SK-MEL-5 (cell line): ENCODE results near the gene CLDN34. TPM values are rescaled to one million over a fixed set of nuclear protein-coding genes. Genes with fewer than 3 reads are reported as not detected.

Source experiments
- DNase-seq: peaks from one replicate; pipeline ENCODE4 v3.0.0-alpha.2; 2016; ENCODE audit warnings: low read depth, low spot score
- in situ Hi-C: cut with HindIII; loops from 2 replicates; pipeline ENCODE4 v1.10.0; 2016; ENCODE audit warnings: low sequenced_read_pairs, high pct_unique_total_duplicates, low pct_unique_long_range_greater_than_20kb
- polyA plus RNA-seq, 2 experiments: library from polyadenylated mRNA; depleted of rRNA; stranded (reverse); fragments of >200 nt; gene quantifications; 2 replicates each; pipeline ENCODE4 v1.2.3, GENCODE V29; 2015
- total RNA-seq: library from RNA; depleted of rRNA; stranded (reverse); fragments of >200 nt; shearing (Covaris generic); gene quantifications from 2 replicates; pipeline ENCODE4 v1.2.3, GENCODE V29; 2014; rRNA removed

CLDN34 gene
- total RNA-seq: not detected in 2 replicates
- polyA plus RNA-seq (2015; cell fraction: cytosol; rRNA removed): not detected in 2 replicates
- polyA plus RNA-seq (2015; cell fraction: nucleus; rRNA removed): not detected in 2 replicates

GRCh38 chrX:9966775-9967408 lies at the start of gene CLDN34:
Gene CLDN34, plus strand, starts transcription at chrX:9967358. Its CDS starts 0 bp downstream, at chrX:9967358.
- in situ Hi-C loops: no loop called here
- peak; percentile 55 for DNase-seq

GRCh38 chrX:9917861-9918260 lies 49.3 kb upstream of the CLDN34 start:
- DNase-seq: no peak
- in situ Hi-C loops: no loop called here

GRCh38 chrX:9919632-9920172 lies 47.5 kb upstream of the CLDN34 start:
- no peak for DNase-seq
- in situ Hi-C loops: no loop called here

DNA sequence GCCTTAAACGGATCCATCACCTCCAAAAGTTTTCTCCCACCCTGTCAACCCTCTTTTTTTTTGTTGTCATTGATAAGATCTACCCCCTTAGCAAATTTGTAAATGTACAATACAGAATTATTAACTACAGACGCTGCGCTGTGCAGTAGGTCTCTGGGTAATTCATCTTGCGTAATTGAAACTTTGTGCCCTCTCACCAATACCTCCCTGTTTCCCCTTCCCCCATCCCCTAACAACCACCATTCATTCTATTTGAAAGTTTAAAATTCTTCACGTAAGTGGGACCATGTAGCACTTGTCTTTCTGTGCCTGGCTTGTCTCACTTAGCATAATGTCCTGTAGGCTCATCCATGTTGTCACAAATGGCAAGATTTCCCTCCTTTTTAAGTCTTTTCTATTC lies 45.8 kb upstream of the CLDN34 start:
- no peak for DNase-seq
- in situ Hi-C loops: no loop called here

GRCh38 chrX:9923357-9923756 lies 43.8 kb upstream of the CLDN34 start:
- DNase-seq: no peak
- in situ Hi-C loops: no loop called here

- in situ Hi-C loops: no loop called here
These were observed 41.2 kb upstream of the CLDN34 start for GRCh38 chrX:9926002-9926401.

DNA sequence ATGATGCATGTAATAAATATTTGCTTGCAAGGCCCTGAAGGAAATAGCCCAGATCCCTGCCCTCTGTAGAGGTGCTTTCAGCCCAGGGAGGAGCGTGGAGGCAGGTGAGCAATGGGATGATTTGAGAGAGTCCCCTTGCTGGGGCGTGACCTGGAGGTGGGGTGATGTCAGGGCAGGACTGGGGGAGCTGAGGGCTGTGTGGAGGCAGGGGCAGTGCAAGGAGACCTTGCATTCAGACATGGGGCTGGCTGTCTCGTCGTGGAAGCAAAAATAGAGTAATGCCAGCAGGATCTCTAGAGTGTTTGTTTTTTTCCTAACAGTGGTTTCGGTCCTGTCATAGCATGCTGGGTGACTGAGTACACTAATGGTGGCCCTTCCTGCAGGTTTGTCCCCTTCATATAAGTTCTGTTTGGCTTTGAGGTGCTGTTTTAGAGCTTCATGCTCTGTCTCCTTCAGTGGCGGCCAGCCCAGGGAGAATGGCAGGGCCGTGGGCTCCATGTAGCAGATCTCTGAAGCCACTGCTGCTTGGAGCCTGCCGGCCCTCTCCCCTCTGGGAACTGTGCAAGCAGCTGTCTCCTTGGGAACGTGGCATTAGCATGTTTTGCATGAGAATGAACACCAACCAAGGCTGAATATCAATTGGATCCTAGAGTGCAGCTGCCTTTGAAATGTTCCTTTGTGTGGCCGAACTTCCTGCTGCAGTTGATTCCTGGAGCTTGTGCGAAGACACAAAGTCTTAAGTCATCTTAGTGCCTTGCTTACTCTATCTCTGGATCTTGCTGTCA lies 39.3 kb upstream of the CLDN34 start:
- DNase-seq: no peak
- in situ Hi-C loops: no loop called here

More at GRCh38 chrX:9926002-9926401, 41.2 kb upstream of the CLDN34 start:
- no peak for DNase-seq

GRCh38 chrX:9935436-9935835 lies 31.7 kb upstream of the CLDN34 start:
- in situ Hi-C loops: no loop called here
- no peak for DNase-seq

GRCh38 chrX:9937761-9938160 lies 29.4 kb upstream of the CLDN34 start:
- DNase-seq: no peak
- in situ Hi-C loops: no loop called here

DNA sequence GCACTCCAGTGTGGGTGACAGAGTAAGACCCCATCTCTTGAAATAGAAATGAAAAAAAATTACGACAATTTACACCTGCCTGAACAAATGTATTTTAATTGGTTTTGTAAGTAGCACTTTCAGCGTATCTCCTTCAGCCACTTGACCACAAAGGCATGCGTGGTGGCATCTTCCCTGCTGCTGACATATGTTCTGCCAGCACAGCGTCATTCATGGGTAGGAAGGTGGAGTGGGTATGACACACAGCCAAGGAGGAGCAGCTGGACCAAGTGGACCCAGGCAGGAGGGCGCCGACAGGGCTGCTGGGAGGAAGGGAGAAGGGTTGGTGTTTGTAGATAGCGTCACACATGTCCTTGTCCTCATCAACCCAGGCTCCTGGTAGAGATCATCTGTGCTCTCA lies 28.6 kb upstream of the CLDN34 start:
- in situ Hi-C loops: no loop called here
- no peak for DNase-seq

DNA sequence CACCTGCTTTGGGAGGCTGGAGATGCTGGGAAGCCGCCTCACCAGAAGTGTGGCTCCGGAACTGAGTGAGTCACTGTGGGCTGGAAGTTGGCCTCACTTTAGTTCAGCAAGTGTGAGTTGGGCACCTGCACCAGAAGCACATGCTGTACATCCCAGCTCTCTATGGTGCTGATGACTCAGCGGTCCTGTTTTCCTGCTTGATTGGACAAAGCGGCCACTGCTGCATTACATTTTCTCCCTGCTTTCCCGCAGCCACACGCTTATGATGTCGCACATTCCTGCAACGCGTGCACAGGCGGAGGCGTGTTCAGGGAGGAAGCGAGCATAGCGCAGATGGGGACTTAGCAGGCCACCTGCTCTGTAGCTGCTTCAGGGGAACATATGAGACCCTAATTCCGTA lies 26.7 kb upstream of the CLDN34 start:
- DNase-seq: no peak
- in situ Hi-C loops: no loop called here

DNA sequence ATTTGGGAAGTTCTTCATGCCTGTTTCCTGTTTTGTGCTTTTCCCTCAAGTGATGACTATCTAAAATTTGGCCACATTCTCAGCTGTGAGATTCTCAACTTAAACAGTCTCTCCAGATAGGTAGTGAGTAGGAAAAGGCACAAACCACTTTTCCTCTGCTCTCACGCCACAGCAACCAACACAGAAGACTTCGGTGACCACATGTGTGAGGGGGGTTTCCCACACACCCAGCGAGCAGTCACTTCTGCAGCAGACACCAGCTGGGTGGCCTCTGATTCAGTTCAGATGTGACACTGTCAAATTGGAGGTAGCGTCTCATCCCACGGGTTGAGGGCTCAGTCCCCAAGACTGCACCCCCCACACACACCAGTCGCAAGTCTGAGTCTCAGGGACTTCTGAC lies 25.1 kb upstream of the CLDN34 start:
- in situ Hi-C loops: no loop called here
- DNase-seq: no peak

- DNase-seq: no peak
- in situ Hi-C loops: no loop called here
These were observed 23.7 kb upstream of the CLDN34 start for GRCh38 chrX:9943420-9943819.

DNA sequence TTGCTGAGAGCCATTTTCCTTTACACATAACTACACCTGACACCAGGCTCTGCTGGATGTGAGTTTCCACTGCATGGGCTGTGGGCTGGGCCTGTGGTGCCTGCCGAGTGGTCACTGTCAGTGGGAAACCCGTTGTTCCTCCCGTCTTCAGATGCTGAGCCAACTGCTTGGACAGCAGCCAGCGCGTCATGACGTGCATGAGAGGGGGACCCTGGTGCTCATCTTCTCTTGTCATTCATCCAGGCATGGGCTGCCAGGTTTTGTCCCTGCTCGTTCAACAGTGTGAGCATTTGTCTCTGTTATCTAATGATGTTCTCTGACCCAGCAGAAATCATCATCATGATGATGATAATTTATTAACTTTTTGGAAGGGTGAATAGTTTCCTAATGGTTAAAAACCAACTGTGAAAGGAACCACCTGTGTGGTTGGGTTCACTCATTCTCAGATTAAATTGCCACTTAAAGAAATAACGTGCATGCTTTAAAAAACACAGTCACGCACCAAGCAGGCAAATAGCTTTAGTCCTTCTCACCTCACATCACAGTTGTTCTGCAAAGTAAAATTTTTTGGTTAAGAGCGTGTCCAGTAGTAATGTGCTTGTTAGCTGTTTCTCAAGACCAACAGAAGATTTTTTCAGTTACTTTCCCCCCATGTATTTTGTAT lies 19.9 kb upstream of the CLDN34 start:
- DNase-seq: no peak
- in situ Hi-C loops: no loop called here

DNA sequence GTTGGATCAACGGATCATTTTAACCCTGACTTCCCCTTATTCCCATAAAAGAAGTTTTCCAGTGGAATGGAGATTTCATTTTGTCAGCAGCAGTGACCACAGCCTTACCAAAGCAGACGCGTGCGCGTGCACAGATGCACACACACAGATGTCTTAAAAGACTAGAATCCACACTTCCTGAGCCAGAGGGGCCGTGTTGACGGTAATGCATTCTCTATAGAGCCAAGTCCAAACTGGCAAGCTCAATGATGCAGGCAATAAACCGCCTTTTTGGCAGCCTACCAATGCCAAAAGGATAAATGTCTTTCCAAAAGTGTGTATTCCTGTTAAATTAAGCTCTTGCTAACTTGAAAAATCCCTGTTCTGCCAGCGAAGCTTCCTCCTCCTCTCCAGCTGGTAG lies 18.8 kb upstream of the CLDN34 start:
- DNase-seq: no peak
- in situ Hi-C loops: no loop called here

GRCh38 chrX:9952300-9952699 lies 14.9 kb upstream of the CLDN34 start:
- in situ Hi-C loops: no loop called here
- no peak for DNase-seq

GRCh38 chrX:9953396-9953795 lies 13.8 kb upstream of the CLDN34 start:
- DNase-seq: no peak
- in situ Hi-C loops: no loop called here

GRCh38 chrX:9955506-9955905 lies 11.7 kb upstream of the CLDN34 start:
- in situ Hi-C loops: no loop called here
- DNase-seq: no peak
